DMS79 (cell line): ENCODE results near the gene IRF6.

ENCODE experiments used
- DNase-seq: peaks from one replicate; lab custom pipeline; 2025; lab: John Stamatoyannopoulos, UW

IRF6 gene

DNA sequence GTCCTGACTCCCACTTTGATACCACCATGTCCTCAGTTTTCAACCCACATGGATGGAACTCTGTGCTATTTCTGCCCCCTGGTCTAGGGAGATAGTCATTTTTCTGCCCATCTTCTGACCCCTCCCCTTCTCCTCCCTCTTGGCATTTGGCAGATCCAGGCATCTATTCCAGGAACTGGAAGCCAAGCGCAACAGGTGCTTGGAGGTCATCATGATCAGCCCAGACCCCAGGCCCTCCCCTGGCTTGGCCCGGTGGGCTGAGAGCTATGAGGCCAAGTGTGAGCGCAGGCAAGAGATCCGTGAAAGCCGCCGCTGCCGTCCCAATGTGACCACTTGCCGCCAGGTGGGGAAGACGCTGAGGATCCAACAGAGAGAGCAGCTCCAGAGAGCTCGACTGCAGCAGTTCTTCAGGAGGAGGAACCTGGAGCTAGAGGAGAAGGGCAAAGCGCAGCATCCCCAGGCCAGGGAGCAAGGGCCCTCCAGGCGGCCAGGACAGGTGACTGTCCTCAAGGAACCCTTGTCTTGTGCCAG lies 46.0 kb downstream of the IRF6 start:
- DNase-seq = no peak

DNA sequence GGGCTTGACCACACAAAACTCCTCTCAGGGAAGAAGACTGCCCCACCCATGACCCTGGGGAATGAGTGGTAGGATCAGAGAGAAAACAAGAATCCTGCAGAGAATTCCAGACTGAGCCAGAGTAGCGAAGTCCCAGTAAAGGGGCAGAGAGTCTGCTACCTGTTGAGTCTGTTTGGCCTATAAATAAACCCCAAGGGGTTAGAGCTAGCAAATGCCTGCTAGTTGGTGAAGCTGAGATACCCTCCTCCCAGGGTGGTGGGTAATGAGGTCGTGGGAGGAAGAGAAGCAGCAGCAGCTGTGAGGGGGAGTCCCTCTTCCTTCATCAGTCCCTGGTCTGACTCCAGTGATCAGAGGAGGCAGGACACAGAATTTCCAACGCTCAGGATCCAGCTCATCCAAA lies 47.5 kb downstream of the IRF6 start:
- DNase-seq = no peak

DNA sequence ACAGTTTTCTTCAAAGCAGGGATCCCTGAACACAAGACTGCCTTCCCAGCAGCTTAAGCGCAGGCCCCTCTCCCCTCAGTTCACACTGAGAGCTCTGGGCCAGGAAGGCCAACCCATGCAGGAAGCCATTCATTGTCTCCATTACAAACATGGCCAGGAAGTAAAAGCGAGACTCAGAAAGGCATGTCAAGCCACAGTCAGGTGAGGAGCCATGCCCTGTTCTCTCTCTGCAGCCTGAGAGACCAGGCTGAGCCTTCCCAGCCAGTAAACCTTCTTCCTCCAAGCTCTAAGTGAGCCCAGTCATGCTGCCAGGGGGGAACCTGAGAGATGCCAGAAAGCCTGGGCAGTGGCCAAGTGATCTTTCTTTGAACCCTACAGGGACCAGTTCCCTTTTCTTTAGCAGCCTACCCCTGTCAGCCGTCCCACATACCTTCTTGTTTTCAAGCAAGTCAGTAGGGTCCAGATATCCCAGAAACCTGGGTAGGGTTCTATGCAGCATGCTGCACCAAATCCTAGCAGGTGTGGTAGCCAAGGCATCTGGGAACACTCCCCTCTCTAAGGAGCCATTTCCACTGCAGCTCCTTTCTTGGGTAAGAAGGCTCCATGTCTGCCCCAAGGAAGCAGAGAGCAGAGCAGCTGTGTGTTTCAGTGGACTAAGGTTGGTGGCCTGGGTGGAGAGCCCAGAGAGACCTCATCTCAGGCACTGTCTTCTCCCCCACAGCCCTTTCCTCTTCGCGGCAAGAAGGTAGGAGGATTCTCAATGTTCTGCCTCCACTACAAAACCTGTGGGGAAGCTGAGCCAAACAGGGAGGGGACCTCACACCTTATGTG lies 49.1 kb downstream of the IRF6 start:
- DNase-seq = no peak

DNA sequence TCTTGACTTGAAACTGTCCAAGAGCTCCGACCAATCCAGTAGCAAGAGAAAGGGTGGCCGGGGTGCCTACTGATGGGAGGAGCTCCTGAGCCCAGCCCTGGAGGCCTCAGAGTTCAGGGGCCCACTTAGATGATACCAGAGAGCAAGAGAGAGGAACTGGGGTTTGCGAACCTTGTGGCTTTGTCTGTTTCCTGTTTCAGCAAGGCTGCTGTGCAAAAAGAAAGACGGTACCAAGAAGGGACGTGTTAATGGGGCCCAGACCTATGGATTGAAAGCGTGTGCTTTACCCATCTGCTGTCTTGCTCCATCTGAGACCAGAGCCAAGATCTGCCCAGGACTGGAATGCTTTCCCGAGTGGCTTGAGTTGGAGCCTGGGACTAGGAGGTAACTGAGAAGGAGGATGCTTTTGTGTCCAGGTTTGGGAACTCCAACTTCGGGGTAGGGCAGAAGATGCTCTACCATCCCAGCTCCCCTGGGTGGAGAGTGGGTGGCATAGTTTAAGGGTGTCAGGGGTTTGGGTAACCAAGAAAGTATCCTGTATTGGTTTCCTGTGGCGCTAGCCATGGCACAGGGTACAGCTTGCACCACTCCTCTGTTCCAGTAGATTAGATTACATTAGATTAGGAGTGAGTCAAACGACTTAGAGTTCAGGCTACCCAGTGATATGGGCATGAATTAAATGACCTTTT lies 49.9 kb downstream of the IRF6 start, which contains the start of gene TRAF3IP3:
TSS of gene TRAF3IP3 (plus strand) at position 128 of the 689 bp plus-strand sequence. CDS start 3,987 bp downstream, outside the sequence.
- no peak for DNase-seq

DNA sequence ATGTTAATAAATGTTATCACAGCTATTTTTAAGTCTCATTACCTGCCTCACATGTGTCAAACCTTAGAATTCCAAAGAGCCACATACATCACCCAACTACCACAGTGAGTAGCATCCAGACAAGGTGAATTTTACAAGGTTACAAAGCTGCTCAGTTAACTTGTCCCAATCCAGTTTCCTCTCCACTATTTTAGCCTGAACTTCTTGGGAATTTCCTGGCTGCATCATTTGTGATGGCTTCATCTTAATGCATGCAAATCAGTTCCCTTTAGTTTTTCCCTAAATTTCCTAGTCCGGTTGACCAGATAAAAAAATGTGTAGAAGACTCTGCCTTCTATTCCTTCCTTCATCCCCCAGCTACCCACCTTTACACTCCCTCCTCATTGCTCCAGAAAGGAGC lies 50.7 kb downstream of the IRF6 start:
- DNase-seq = no peak

DNA sequence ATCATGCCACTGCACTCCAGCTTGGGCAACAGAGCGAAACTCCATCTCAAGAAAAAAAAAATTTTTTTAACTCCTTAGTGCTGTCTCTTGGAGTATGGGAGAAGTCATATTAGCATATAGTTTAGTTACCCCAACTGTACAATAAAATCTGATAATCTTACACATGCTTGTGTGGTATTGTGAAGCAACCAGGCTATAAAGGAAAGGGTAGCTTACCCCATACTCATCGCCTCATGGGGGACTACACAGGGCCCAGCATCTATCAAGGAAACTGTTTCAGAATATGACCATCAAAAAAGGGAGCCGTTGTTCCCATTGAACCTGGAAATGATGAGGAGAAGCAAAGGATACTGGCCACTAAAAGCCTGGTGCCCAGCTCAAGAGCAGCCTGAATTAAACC lies 53.1 kb downstream of the IRF6 start:
- no peak for DNase-seq

DNA sequence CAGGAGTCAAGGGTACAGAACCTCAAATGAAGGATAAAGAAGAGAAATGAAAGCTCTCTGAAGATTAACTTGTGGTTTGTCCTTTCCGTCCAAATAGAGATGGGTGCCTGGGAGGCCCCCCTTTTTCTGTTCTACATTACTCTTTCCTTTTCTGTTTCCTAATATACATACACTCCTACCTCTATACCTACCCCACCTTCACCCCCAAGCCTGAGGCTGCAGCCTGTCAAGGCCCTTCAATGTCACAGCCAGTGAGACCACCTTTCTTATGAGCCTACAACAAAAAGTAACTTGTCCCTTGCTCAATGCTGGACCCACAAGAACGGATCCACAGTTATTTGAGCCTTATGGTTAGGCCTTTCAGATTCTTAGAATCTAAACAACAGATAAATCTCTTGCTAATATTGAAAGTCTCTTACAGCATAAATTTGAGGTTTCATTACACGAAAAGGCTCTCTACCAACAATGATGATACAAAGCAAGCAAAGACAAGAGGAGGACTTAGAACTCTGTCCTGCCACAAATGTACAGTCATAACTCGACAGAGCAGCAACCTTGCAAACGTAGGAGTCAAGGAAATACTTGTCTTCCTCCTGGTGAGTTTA lies 54.2 kb downstream of the IRF6 start:
- no peak for DNase-seq

DNA sequence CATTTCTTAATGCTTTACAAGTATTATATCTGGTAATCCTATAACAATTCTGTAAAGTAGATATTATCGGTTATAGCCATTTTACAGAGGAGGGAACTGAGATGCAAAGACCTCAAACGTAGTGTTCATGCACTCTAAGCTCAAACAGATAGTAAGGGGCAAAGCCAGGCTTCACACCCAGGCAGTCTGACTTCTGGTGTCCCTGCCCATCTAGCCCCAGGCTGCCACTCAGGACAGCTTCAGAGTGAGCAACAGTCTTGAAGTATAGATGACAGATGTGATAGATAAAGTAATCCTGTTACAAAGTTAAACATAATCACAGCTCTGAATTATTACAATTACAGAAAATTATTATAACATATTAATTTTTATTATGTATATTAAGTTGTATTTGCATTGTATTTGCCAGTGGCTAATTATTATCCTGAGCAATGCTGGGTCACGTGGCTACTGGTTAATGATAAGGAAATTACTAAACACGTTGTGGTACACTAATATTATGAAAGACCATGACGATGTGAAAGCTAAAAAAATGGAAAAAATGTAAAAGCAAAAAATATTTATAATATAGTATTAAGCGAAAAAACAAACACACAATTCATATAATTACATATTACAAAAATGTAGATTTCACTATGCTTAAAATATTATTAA lies 56.1 kb downstream of the IRF6 start:
- DNase-seq = no peak

DNA sequence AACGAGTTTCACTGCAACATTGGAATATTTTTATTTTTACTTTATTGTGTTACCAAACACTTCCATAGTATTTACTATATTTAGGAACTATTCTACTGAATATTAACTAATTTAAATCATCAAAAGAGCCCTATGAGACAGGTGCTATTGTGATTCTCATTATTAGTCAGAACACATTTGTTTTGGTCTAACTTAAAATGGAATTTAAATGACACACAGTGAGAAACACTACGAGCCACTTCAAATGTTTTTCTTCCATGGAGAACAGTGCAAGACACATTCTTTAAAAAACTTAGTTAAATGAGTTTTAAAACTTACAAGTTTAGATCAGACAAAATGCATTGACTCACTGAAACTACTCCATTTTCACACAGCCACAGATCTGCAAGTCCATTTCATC lies 56.7 kb downstream of the IRF6 start:
- no peak for DNase-seq

DNA sequence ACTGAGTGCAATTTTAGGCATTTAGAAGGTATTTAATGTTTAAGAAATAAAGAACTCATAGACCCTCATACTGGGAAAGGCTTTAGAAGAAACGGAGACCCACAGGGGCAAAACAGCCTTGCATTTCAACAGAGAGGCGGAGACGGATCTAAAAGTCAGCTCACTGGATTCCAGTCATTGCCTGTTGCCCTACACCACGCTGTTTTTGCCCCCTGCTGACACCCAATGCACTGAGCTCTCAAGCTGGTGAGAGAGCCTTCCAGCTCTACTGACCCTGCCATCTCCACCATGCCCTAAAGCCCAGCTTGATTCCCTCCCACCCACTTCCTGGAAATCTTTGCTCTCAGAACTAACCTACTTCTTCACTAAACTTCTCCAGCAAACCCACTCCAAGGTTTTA lies 57.3 kb downstream of the IRF6 start:
- no peak for DNase-seq

DNA sequence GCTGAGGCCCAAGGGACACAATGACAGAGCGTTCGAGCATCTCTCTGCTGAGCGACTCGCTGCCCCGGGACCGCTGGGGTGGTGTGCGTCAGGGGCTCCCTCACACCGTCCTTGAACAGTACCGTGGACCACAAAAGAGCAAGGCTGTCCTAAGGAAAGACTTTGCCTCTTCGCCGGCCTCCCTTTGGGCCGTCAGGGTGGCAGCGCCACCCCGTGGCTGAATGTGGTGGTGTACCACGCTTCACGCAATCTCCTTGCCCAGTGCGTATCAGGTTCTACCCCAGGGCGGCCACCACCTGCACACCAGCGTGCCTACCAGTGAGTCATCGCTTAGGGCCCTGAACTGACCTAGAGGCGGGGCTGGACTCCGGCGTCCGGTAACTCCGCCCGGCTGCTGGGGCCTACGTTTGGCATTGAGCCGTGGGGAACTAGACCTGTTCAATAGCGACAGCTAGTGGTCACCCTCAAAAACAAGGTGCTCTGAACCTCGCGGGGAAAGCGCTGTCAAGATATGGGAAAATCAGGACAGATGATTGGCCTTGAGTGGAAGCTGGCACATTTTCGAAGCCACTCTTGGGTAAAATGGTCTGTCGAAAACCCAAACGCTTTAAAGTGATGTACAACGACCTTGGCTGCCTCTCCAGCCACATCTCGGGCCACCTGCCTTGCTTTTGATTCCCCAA lies 58.2 kb downstream of the IRF6 start:
- no peak for DNase-seq

DNA sequence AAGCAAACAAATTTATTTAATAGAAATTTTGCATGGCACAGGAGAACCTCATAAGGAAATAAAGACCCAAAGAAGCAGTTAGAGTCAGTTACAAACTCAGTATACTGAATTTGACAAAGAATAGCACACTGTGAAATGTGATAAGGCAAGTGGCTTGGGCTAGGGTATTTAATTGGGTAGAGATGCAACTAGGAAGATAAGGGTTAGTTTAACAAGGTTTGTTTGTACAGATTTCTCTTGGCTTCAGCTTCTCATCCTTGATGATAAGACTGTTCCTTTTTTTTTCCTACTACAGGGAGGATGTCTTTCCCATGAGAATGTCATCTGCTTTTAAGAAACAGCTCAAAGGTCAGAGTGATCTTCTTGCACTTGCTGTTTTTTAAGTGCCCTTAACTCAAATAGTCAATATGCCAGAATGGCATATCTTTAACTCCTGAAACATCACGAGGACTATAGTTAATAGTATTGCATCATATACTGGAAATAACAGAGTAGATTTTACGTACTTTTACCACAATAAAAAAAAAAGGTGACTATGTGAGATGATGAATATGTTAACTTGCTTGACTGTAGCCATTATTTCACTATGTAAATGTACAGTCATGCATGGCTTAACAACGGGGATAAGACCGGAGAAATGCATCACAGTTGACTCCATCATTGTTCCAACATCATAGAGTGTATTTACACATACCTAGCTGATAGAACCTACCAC lies 59.3 kb downstream of the IRF6 start:
- no peak for DNase-seq

DNA sequence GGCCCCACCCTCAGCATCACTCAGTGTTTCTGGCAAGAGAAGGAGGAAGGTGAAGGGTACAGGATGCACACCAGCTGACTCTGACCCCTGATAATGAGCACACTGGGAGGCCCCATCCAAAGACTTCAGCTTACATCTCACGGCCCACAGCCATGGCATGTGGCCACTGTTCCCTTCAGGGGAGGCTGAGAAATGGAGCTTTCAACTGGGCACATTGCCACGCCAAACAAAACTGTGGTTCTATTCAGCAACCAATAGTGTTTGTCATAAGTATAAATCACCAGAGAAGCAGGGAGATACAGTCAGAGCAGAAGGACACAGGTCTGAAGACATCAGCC lies 62.8 kb downstream of the IRF6 start:
- no peak for DNase-seq

DNA sequence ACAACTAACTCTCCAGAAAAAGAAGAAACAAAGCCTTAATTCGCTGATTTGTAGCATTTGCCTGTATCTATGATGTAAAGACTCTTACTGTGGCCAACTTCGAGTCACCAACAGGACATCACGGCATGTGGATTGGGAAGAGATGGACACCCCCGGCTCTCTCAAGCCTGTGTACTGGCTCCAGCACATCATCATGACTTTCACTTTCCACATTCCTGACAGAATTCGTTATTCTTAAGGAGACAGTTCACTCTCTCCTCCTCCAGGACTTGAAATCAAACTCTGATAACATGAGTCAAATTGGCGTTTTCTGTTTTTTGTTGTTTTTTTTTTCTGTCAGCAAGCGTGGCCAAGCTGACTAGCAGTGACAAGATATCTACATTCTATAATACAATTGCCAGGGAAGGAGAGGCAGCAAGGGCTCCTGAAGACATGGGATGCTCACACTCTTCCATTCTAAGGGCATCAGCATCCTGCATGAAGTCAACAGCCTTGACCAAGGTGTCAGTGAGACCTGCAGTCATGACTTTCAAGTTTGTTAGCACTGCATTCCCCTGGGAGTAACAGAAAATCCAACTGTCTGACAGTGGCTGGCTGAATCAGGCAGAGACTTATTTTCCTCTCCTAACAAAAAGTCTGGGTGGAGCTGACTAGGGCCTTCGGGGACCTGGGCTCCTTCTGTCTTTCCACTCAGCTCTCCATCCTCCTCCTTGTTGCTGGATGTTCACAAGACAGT lies 63.4 kb downstream of the IRF6 start:
- no peak for DNase-seq

DNA sequence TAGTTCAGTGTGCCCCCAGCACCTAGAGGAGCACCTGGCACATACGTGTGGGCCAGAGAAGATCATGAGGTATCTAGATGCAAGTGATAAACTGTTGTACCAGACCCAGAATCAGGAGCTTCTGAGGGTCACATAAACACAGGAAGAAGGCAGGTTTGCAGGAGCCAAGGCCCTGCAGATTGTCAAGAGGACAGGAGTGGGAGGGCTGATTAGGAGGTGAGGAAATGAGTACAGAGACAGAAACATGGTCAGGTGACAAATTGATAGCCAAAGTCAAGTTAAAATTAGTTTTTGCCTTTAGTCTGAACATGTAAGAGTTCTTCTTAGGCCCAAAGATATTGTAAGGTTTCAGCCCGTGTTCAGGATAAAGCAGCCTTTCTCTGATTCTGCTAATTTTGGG lies 64.1 kb downstream of the IRF6 start:
- no peak for DNase-seq

DNA sequence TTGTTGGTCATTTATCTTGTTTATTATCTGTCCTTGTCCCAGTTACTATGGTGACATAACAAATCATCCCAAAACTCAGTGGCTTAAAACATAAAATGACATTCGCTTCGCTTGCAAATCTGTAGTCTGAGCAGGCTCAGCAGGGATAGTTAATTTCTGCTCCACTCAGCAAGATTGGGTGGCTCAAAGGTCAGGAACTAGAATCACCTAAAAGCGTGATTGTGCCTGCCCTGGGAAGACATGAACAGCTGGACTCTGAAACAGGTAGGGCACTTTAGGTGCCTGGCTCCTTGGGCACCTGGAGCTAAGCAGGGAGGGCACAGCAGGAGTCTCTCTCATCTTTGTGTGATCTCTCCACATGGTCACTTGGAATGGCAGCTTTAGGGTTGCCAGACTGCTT lies 64.7 kb downstream of the IRF6 start:
- DNase-seq = no peak

DNA sequence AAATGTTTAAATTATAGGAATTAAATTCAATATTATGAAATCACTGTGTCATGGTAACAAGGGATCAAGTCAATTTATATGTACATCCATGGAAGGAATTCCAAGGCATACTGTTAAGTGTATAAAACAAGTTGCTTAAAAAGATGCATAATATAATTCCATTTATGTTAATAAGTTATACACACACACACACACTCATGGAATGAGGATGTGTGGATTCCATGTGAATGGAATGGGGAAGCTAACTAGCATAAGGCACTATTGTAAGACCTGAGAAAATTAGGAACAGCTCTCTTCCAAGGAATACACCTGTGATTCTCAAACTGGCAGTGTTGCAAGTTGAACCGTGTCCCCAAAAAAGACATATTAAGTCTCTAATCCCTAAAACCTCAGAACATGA lies 67.7 kb downstream of the IRF6 start:
- no peak for DNase-seq

DNA sequence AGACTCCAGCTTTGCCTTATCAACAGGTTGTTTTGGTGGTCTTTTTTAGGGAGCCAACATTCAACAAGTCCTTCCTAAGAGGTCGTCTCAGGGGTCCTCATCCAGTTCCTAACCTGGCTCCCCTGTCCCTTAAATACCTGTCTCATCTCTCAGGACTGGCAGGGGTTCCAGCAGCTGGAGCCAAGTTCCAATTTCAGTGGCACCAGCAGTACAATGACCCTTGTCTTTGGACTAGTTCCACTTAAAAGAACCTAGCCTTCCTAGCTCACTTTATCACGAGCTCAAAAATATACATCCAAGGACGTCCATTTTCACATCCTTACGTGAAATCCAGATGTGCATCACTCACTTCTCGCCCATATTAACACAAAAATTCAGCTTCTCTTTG lies 68.8 kb downstream of the IRF6 start:
- DNase-seq = no peak

DNA sequence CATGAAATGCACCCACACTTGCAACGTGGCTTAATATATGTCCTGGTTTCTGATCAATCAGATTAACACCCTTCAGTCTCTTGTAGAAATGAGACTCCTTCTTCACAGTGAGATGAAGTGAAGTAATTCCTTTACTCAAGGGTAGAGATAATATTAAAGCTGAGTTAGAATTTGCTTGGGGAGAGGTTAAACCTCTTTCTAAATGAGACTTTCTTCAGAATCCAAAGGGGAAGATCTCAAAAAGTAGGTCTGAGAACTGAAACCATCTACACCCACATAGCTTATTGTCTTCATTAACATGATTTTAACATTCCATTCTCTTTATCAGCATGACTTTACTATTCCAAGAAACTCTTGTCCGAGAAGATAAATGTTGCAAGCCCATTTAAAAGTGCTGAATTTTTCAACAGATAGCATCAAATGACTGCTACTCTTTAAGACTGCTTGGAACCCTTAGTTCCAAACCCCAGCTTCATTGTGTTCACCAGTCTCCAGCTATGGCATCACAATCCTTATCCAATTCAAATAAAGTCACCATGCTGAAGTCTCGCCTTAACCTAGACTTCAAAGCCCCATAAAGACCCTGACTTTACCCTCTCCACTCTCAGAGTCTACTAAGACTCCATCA lies 69.3 kb downstream of the IRF6 start:
- no peak for DNase-seq
